ENCODE measurements around the gene REM2. TPM values are rescaled to one million over a fixed set of nuclear protein-coding genes. Genes with fewer than 3 reads are reported as not detected.

Gene REM2
- total RNA-seq, 1 donor from 2014 or later: not detected

DNA sequence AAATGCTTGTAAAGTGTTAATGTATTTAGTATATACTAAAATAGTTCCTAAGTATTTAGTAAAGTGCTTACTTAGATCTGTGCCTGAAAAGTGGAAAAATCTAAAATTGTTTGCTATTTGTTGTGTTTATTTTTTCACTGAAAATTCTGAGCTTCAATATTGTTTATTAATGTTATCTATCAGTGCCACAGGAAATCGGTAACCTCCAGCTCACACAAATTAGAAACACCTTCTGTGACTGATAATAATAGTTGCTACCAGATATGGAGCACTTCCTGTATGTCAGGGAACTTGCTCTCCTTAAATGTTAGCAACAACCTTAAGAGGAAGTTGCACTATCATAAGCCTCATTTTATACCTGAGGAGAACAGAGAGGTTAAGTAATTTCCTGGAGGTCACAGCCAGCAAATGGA is 12.2 kb upstream of the REM2 start:
- ATAC-seq (peak; percentile 12), DNase-seq (ENCODE audit: missing footprints) (no peak)
- intact Hi-C loops (cut with DNase I): loop anchor here (2.0 to 5.0 kb wide), 2 partner anchors 46 to 58 kb away; partner anchors contain the start of genes PRMT5 and RBM23

DNA sequence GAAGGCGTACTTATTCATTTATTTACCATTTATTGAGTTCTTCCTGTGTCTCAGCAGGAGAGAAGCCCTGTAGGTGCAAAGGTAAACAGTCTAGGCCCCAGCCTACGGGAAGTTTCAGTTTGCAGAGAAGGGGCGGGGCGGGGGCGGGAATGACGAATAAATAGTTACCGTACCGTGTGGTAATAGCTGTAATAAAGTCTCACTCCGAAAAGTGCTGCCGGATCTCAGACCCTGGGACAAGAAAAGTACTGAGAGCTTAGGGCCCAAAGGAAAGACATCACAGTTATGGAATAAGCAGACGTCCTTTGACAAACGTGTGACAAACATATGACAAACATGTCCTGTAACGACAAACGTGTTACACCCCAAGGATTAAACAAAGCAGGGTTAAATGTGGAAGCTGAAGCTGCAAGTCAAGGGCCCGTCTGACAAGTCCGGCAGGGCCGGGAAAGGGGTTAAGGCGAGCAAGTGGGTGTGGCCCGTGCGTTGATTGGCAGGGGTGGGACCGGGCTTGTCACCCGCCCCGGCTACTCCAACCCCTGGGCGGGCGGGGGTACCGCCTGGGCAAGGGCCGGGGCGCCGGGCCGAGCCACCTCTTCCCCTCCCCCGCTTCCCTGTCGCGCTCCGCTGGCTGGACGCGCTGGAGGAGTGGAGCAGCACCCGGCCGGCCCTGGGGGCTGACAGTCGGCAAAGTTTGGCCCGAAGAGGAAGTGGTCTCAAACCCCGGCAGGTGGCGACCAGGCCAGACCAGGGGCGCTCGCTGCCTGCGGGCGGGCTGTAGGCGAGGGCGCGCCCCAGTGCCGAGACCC is 11.6 kb upstream of the REM2 start, which contains the start of gene LRP10:
Gene LRP10, plus strand, starts transcription at position 517 of the 809 bp plus-strand sequence. CDS start 564 bp downstream, outside the sequence.
- DNase-seq (ENCODE audit: missing footprints): peak; percentile 96
- ATAC-seq: peak; percentile 97
- intact Hi-C loops (cut with DNase I): loop anchor here (2.0 to 5.0 kb wide), 3 partner anchors 29 to 57 kb away; partner anchors contain the start of genes PRMT5 and RBM23

GRCh38 chr14:22872033-22872832 is 10.8 kb upstream of the REM2 start:
- intact Hi-C loops (cut with DNase I): loop anchor here (2.0 to 5.0 kb wide), 2 partner anchors 29 to 45 kb away; partner anchors contain the start of gene RBM23
- ATAC-seq: peak; percentile 59
- DNase-seq (ENCODE audit: missing footprints): peak; percentile 84

GRCh38 chr14:22872833-22873520 is 10.0 kb upstream of the REM2 start:
- ATAC-seq: no peak
- intact Hi-C loops (cut with DNase I): loop anchor here (2.0 to 5.0 kb wide), 2 partner anchors 28 to 44 kb away; partner anchors contain the start of gene RBM23
- no peak for DNase-seq (ENCODE audit: missing footprints)

GRCh38 chr14:22875003-22875747 is 7.8 kb upstream of the REM2 start:
- DNase-seq (ENCODE audit: missing footprints) (no peak), ATAC-seq (no peak)
- intact Hi-C loops (cut with DNase I): no loop called here

- intact Hi-C loops (cut with DNase I): no loop called here
- DNase-seq (ENCODE audit: missing footprints) (no peak), ATAC-seq (no peak)
These were observed 7.2 kb upstream of the REM2 start for GRCh38 chr14:22875748-22876319.

DNA sequence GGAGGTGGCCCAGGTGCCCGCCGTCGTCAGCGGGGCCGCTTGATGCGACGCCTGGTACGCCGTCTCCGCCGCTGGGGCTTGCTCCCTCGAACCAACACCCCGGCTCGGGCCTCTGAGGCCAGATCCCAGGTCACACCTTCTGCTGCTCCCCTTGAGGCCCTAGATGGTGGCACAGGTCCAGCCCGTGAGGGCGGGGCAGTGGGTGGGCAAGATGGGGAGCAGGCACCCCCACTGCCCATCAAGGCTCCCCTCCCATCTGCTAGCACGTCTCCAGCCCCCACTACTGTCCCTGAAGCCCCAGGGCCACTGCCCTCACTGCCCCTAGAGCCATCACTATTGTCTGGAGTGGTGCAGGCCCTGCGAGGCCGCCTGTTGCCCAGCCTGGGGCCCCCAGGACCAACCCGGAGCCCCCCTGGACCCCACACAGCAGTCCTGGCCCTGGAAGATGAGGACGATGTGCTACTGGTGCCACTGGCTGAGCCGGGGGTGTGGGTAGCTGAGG is 6.0 kb upstream of the REM2 start:
- ATAC-seq: no peak
- DNase-seq (ENCODE audit: missing footprints): no peak
- intact Hi-C loops (cut with DNase I): no loop called here

GRCh38 chr14:22878271-22879246 is 4.5 kb upstream of the REM2 start:
- ATAC-seq (no peak), DNase-seq (ENCODE audit: missing footprints) (no peak)
- intact Hi-C loops (cut with DNase I): no loop called here

DNA sequence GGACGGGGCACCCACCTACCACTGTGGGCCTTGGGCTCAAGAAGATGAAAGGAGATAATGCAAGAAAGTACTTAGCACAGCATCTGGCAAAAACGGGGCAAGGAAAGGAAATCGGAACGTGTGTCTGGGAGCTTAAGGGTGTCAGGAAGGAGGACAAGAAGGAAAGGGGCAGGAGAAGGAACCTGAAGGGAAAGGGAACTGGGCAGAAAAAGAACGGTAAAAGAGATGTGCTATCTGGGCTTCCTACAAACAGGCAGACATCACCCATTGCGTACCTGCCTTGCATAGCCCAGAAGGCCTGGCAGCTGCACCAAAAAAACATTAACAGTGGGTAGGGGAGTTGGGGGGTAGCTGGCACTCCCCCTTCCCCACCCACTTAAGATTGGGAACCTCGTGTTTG is 958 bp upstream of the REM2 start:
- ATAC-seq (no peak), DNase-seq (ENCODE audit: missing footprints) (no peak)
- intact Hi-C loops (cut with DNase I): no loop called here

GRCh38 chr14:22882529-22883172 is 371 bp upstream of the REM2 start:
- ATAC-seq (no peak), DNase-seq (ENCODE audit: missing footprints) (no peak)
- intact Hi-C loops (cut with DNase I): no loop called here

GRCh38 chr14:22884076-22884737 is 1.2 kb downstream of the REM2 start:
- DNase-seq (ENCODE audit: missing footprints) (no peak), ATAC-seq (no peak)
- intact Hi-C loops (cut with DNase I): no loop called here

DNA sequence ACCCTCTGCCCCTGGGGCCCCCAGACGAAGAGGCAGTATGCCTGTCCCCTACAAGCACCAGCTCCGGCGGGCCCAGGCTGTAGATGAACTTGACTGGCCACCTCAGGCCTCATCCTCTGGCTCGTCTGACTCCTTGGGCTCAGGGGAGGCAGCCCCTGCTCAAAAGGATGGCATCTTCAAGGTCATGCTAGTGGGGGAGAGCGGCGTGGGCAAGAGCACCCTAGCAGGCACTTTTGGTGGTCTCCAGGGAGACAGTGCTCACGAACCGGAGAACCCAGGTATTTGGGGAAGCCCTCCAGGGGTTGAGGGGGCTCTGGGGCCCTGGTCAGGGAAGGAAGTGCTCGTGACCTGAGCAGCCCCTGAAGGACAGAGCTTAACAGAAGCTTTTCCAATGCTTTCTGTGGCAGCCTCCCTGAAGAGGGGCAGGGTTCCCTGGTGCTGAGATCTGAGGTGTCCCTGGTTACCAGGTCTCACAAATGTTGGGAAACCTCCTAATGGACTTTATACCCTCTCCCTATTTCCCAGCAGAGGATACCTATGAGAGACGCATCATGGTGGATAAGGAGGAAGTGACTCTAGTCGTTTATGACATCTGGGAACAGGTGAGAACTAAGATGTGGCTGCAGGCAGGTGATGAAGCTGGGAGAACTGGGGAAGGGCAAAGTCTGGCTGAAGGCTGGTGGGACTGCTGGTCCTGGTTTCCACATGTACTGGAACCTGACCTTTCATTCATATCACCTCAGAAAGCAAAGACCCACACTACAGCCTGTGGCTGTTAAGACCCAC is 1.9 kb downstream of the REM2 start:
- no peak for ATAC-seq
- intact Hi-C loops (cut with DNase I): no loop called here
- no peak for DNase-seq (ENCODE audit: missing footprints)

GRCh38 chr14:22885975-22886374 is 3.0 kb downstream of the REM2 start:
- no peak for DNase-seq (ENCODE audit: missing footprints)
- ATAC-seq: no peak
- intact Hi-C loops (cut with DNase I): no loop called here

DNA sequence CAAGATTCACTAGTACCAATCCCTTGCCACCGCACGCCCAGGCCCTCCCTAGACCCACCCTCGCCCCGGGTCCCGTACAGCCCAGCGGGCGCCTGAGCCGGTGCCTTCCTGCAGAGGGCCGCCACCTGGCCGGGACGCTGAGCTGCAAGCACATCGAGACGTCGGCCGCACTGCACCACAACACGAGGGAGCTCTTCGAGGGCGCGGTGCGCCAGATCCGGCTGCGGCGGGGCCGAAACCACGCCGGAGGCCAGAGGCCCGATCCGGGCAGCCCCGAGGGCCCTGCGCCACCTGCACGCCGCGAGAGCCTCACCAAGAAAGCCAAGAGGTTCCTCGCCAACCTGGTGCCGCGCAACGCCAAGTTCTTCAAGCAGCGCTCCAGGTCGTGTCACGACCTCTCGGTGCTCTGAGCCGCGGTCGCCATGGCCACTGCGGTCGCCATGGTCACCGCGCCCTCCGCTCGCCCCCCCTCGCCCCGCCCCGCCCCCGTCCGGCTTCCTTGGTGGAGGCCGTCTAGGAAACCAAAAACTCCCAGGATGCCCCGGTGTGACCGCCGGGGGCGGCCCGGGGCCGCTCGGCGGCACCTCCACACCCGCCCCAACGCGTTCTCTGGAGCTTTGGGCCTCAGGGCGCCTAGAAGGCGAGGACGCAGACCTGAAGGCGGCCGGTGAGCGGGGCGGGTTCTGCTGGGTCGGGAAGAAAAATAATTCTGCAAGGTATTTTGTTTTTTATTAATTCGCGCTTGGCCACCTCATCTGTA is 3.7 kb downstream of the REM2 start:
- intact Hi-C loops (cut with DNase I): no loop called here
- DNase-seq (ENCODE audit: missing footprints) (peak; percentile 76), ATAC-seq (peak; percentile 82)

All from Right ventricle myocardium inferior (tissue), 1 donor.